HT-29 (cell line): Measurements from ENCODE around the gene DMD. TPM values are rescaled to one million over a fixed set of nuclear protein-coding genes. Genes with fewer than 3 reads are reported as not detected.

Source experiments
- DNase-seq: peaks from one replicate; pipeline ENCODE4 v3.0.0-alpha.2; 2015; ENCODE audit warnings: low spot score
- total RNA-seq: library from RNA; depleted of rRNA; stranded (reverse); fragments of >200 nt; shearing (Covaris generic); gene quantifications from 2 replicates; pipeline ENCODE4 v1.2.3, GENCODE V29; 2014

Gene DMD
- total RNA-seq, 1 experiment from 2014 or later: not detected

- DNase-seq: no peak
Measured at GRCh38 chrX:31371956-31372355, 1839.4 kb downstream of the DMD start.

GRCh38 chrX:31367816-31368215 lies 1843.5 kb downstream of the DMD start:
- no peak for DNase-seq

- no peak for DNase-seq
Measured at GRCh38 chrX:31366041-31366440, 1845.3 kb downstream of the DMD start.

- no peak for DNase-seq
Measured at GRCh38 chrX:31356275-31357212, 1854.8 kb downstream of the DMD start.

- no peak for DNase-seq
Measured at GRCh38 chrX:31355206-31355955, 1856.0 kb downstream of the DMD start.

GRCh38 chrX:31353095-31353494 lies 1858.3 kb downstream of the DMD start:
- no peak for DNase-seq

GRCh38 chrX:31350808-31351074 lies 1860.6 kb downstream of the DMD start:
- DNase-seq: no peak

- DNase-seq: no peak
Measured at GRCh38 chrX:31349515-31349914, 1861.8 kb downstream of the DMD start.

GRCh38 chrX:31340587-31340986 lies 1870.8 kb downstream of the DMD start:
- no peak for DNase-seq

- no peak for DNase-seq
Measured at GRCh38 chrX:31338991-31339350, 1872.4 kb downstream of the DMD start.

GRCh38 chrX:31337332-31337731 lies 1874.0 kb downstream of the DMD start:
- no peak for DNase-seq

- no peak for DNase-seq
Measured at GRCh38 chrX:31336419-31336818, 1874.9 kb downstream of the DMD start.

GRCh38 chrX:31334997-31335396 lies 1876.4 kb downstream of the DMD start:
- DNase-seq: no peak

GRCh38 chrX:31333165-31333831 lies 1878.1 kb downstream of the DMD start:
- DNase-seq: no peak

GRCh38 chrX:31331928-31332327 lies 1879.4 kb downstream of the DMD start:
- DNase-seq: no peak

GRCh38 chrX:31331015-31331414 lies 1880.3 kb downstream of the DMD start:
- no peak for DNase-seq

GRCh38 chrX:31329298-31329697 lies 1882.1 kb downstream of the DMD start:
- no peak for DNase-seq

GRCh38 chrX:31323658-31324057 lies 1887.7 kb downstream of the DMD start:
- no peak for DNase-seq

GRCh38 chrX:31320740-31321139 lies 1890.6 kb downstream of the DMD start:
- DNase-seq: no peak

- no peak for DNase-seq
Measured at GRCh38 chrX:31319586-31319985, 1891.8 kb downstream of the DMD start.

GRCh38 chrX:31318866-31319265 lies 1892.5 kb downstream of the DMD start:
- DNase-seq: no peak

- DNase-seq: no peak
Measured at GRCh38 chrX:31316340-31316991, 1894.9 kb downstream of the DMD start.
